ENCODE results near the gene BRD3.

Gene BRD3

DNA sequence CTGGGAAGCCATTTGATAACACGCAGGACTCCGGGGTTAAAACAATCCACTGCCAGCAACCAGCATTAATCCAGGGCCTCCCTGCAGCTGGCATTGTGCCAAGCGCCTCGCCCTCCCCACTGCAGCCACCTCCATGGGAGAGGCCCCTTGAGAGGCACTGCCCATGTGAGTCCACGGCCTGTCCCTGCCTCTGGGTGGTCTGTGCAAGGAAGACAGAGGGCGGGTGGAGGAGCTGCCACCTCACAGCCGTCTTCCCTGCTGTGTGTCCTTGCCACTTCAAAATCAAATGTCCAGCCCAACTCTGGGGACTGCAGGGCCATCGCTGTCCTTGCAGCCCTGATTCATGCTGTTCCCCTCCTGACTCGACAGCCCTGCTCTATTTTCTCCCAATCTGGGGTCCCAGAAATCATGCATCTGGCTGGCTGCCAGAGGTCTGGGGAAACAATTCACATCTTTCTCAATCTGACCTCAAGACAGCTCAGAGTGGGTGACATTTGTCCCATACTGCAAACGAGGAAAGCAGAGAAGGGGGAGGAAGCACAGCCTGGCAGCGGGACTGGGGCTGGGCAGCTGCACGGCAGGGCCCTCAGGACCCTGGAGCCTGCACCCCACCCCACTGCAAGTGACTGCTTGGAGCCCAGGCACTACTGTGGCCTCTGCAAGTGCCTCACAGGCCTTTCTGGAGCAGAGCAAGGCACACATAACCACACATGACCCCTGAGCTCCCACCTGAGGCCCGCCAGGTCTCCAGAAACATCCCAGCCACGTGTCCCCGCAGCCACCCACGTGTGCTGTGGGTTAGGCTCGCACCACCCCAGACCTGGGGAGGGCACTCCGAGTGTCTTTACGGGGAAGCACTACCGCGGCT is 26.8 kb downstream of the BRD3 start:
- TF ChIP-seq, protein P1, sequence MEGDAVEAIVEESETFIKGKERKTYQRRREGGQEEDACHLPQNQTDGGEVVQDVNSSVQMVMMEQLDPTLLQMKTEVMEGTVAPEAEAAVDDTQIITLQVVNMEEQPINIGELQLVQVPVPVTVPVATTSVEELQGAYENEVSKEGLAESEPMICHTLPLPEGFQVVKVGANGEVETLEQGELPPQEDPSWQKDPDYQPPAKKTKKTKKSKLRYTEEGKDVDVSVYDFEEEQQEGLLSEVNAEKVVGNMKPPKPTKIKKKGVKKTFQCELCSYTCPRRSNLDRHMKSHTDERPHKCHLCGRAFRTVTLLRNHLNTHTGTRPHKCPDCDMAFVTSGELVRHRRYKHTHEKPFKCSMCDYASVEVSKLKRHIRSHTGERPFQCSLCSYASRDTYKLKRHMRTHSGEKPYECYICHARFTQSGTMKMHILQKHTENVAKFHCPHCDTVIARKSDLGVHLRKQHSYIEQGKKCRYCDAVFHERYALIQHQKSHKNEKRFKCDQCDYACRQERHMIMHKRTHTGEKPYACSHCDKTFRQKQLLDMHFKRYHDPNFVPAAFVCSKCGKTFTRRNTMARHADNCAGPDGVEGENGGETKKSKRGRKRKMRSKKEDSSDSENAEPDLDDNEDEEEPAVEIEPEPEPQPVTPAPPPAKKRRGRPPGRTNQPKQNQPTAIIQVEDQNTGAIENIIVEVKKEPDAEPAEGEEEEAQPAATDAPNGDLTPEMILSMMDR (IDR thresholded peaks at IDR 0.05; ENCODE audit: borderline replicate concordance, insufficient read depth, low read depth, low read length): no peak

GRCh38 chr9:134040176-134040565 is 27.7 kb downstream of the BRD3 start:
- no peak overlapping the region for H3K4me3 ChIP-seq (ENCODE audit: low read depth, low read length)
- TF ChIP-seq, protein P1 (IDR thresholded peaks at IDR 0.05; ENCODE audit: borderline replicate concordance, insufficient read depth, low read depth, low read length): no peak

More for the DNA sequence above, 26.8 kb downstream of the BRD3 start:
- H3K4me3 ChIP-seq (ENCODE audit: low read depth, low read length): no peak overlapping the region

- TF ChIP-seq, protein P1 (IDR thresholded peaks at IDR 0.05; ENCODE audit: borderline replicate concordance, insufficient read depth, low read depth, low read length): no peak
These were observed 28.2 kb downstream of the BRD3 start for GRCh38 chr9:134039386-134040175.

GRCh38 chr9:134037641-134038040 is 30.2 kb downstream of the BRD3 start:
- H3K4me3 ChIP-seq (ENCODE audit: low read depth, low read length): no peak overlapping the region
- TF ChIP-seq, protein P1 (IDR thresholded peaks at IDR 0.05; ENCODE audit: borderline replicate concordance, insufficient read depth, low read depth, low read length): no peak

More at GRCh38 chr9:134039386-134040175, 28.2 kb downstream of the BRD3 start:
- no peak overlapping the region for H3K4me3 ChIP-seq (ENCODE audit: low read depth, low read length)

- H3K4me3 ChIP-seq (ENCODE audit: low read depth, low read length): no peak overlapping the region
- TF ChIP-seq, protein P1 (IDR thresholded peaks at IDR 0.05; ENCODE audit: borderline replicate concordance, insufficient read depth, low read depth, low read length): no peak
These were observed 31.7 kb downstream of the BRD3 start for GRCh38 chr9:134036130-134036529.

DNA sequence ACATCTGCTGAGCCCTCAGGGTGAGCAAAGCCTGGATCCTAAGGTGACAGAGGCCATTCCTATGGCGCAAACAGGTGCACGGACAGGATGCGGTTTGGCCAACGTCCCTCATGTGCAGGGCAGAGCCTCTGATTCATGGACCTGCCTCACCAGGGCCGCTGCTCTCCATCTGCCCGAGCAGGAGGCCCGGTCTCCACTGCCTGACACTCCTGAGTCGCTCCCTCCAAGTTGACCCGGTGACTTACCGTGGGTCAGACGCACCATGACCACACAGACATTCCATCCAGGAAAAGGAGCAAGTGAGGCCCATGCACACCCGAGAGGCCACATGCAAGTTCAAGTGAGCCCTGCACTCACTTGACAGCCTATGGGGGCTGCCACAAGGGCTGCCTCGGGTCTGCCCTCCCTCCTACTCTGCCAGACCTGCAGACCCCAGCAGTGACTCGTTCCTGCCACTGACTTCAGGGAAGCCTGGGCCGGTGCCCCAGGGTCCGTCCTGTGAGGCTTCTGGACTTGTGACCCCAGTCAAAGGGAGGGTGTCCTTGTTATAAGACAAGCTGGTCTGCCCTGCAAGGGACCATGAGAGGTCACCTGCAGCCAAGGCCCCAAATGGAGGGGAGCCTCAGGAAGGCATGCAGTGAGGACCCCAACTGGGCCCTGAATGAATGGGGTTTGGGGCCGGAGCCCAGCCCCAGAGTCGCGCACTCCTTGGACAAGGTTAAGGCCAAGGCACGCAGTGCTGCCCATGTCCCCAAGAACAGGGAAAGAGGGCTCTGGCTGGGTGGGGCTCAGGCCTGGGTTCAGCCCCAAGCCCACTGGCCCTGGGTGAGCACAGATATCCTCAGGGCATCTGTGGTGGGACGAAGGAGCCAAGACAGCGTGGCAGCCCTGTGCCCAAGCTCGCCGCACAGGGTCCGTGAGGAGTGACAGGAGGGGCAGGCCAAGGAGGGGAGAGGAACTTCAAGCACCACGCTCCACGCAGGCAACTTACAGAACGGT is 32.5 kb downstream of the BRD3 start:
- TF ChIP-seq, protein P1 (IDR thresholded peaks at IDR 0.05; ENCODE audit: borderline replicate concordance, insufficient read depth, low read depth, low read length): no peak
- no peak overlapping the region for H3K4me3 ChIP-seq (ENCODE audit: low read depth, low read length)

All from GM12875 (cell line).